Activated naive CD4-positive, alpha-beta T cell treated with Interleukin-2 at 50 U/mL for 16 hours (primary cell): ENCODE data around the gene P2RY11.

ENCODE experiments used
- DNase-seq: peaks from one replicate; pipeline ENCODE4 v3.0.0-alpha.2; 2020

The P2RY11 gene

GRCh38 chr19:10093295-10094186 is 18.0 kb upstream of the P2RY11 start:
- DNase-seq, result no peak

GRCh38 chr19:10095622-10095947 is 15.9 kb upstream of the P2RY11 start:
- DNase-seq, result no peak

- peak; percentile 89 for DNase-seq
These were observed 15.4 kb upstream of the P2RY11 start for GRCh38 chr19:10095948-10096614.

- DNase-seq, result no peak
These were observed 14.9 kb upstream of the P2RY11 start for GRCh38 chr19:10096615-10096963.

- DNase-seq, result no peak
These were observed 11.2 kb upstream of the P2RY11 start for GRCh38 chr19:10100163-10100785.

GRCh38 chr19:10102787-10103236 is 8.7 kb upstream of the P2RY11 start:
- DNase-seq, result no peak

- DNase-seq, result no peak
These were observed 7.4 kb upstream of the P2RY11 start for GRCh38 chr19:10104130-10104513.

GRCh38 chr19:10104665-10105508 is 6.6 kb upstream of the P2RY11 start:
- peak; percentile 81 for DNase-seq

GRCh38 chr19:10105509-10106099 is 5.9 kb upstream of the P2RY11 start:
- DNase-seq, result peak; percentile 87

GRCh38 chr19:10106100-10106936 is 5.2 kb upstream of the P2RY11 start, which contains the start of gene PPAN:
Gene PPAN, plus strand, starts transcription at chr19:10106362. Its CDS starts 33 bp downstream, at chr19:10106395.
- DNase-seq, result peak; percentile 96

GRCh38 chr19:10107254-10107653 is 4.2 kb upstream of the P2RY11 start:
- DNase-seq, result no peak

GRCh38 chr19:10107817-10108367 is 3.6 kb upstream of the P2RY11 start:
- no peak for DNase-seq

GRCh38 chr19:10109528-10109927 is 2.0 kb upstream of the P2RY11 start:
- DNase-seq, result no peak

- DNase-seq, result no peak
These were observed 1.2 kb upstream of the P2RY11 start for GRCh38 chr19:10110076-10110971.

GRCh38 chr19:10110972-10111317 is 548 bp upstream of the P2RY11 start:
- no peak for DNase-seq

GRCh38 chr19:10112037-10112761 is 706 bp downstream of the P2RY11 start:
- peak; percentile 72 for DNase-seq

- DNase-seq, result peak; percentile 74
These were observed 1.6 kb downstream of the P2RY11 start for GRCh38 chr19:10112895-10113591.

- peak; percentile 13 for DNase-seq
These were observed 2.1 kb downstream of the P2RY11 start for GRCh38 chr19:10113592-10113963.
